ENCODE measurements around the gene WDFY2.

The WDFY2 gene

DNA sequence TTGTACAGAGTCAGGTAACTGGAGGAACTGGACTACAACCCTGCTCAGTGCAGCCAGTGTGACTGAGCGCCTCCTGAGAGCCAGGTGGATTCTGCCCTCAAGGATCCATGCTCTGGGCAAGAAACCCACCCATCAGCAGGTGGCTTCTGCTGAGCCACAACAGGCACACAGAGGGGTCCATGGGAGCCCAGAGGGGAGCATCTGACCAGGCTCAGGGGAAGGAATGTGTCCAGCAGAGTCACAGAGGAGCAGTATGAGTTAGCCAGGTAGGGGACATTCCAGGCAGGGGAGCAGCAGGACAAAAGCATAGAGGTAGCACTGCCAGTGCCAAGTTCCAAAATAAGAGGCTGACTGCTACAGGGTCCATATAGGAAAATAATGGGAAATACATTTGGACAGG, 199.8 kb downstream of the WDFY2 start:
- DNase-seq (ENCODE audit: low read depth, low spot score), result no peak
- Histone ChIP-seq H3K9ac (ENCODE audit: insufficient read length) (no peak overlapping the region), H3K9me3 (ENCODE audit: low read depth, low read length) (no peaks in the 10 kb centered on the region), H3K36me3 (ENCODE audit: insufficient read depth, low read length) (no peaks in the 10 kb centered on the region), H3K27ac (no peak overlapping the region), H3K4me3 (no peak overlapping the region)
- TF ChIP-seq FOXP2 (optimal IDR thresholded peaks at IDR 0.05; ENCODE audit: control extremely low read depth, extremely low read length, insufficient read depth), result no peak
- TF ChIP-seq POLR2AphosphoS5 (IDR thresholded peaks at IDR 0.05; ENCODE audit: borderline replicate concordance, low read depth, low read length), result no peak
- TF ChIP-seq EZH2 (IDR thresholded peaks at IDR 0.05), result no peak

- peak overlapping the region; percentile 63 for H3K4me3 ChIP-seq
- peak; percentile 69 for DNase-seq (ENCODE audit: low read depth, low spot score)
- TF ChIP-seq POLR2AphosphoS5 (IDR thresholded peaks at IDR 0.05; ENCODE audit: borderline replicate concordance, low read depth, low read length) (peak; percentile 42; the same call in 1 of the 2 replicates), FOXP2 (optimal IDR thresholded peaks at IDR 0.05; ENCODE audit: control extremely low read depth, extremely low read length, insufficient read depth) (no peak), EZH2 (IDR thresholded peaks at IDR 0.05) (no peak)
- H3K27ac ChIP-seq, result peak overlapping the region; percentile 84; the same call in 1 of the 2 replicates
- H3K9ac ChIP-seq (ENCODE audit: insufficient read length), result no peak overlapping the region
- no peaks in the 10 kb centered on the region for H3K36me3 ChIP-seq (ENCODE audit: insufficient read depth, low read length)
- no peaks in the 10 kb centered on the region for H3K9me3 ChIP-seq (ENCODE audit: low read depth, low read length)
These were observed 201.6 kb downstream of the WDFY2 start for GRCh38 chr13:51785712-51786424.

DNA sequence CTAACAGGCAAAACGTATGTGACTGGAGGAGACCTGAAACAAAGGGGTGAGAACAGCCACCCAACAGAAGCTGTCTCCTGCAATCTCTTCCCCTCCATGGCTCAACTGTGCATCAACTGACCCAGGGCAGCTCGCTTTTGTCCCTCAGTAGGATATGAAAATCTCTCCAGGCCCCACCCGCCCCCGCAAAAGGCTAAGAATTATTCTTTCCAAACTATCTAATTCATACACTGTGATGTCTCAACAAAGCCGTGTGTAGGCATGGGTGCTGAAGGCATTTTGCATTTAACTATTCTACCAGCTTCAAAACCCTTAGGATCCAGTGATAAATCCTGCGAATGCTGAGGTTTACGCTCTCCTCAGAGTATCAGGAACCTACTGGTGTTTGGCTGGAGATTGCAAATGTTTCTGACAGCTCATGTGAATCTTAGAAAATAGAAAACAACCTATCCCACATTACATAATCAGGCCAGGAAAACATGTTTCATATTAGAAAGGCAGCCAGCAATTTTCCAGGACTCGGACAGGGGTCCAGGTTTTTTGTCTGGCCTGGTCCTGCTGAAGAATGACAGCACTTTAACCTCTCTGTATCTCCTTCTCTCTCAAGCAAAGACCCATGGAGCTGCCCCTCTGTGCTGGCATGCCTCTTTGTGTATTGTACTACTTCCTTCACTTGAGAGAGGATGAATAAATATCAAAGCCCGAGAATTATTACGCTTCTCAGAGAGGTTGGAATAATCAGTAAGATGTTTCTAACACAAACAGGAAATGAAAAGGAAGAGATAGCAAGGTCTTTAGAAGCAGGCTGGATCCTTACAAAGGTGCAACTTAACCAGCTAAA, 202.4 kb downstream of the WDFY2 start:
- no peak; the same call in 1 of the 2 replicates for TF ChIP-seq POLR2AphosphoS5 (IDR thresholded peaks at IDR 0.05; ENCODE audit: borderline replicate concordance, low read depth, low read length)
- no peak for TF ChIP-seq FOXP2 (optimal IDR thresholded peaks at IDR 0.05; ENCODE audit: control extremely low read depth, extremely low read length, insufficient read depth)
- no peak for TF ChIP-seq EZH2 (IDR thresholded peaks at IDR 0.05)
- Histone ChIP-seq H3K4me3 (peak overlapping the region; percentile 63), H3K9me3 (ENCODE audit: low read depth, low read length) (no peaks in the 10 kb centered on the region), H3K9ac (ENCODE audit: insufficient read length) (peak overlapping the region; percentile 47), H3K36me3 (ENCODE audit: insufficient read depth, low read length) (no peaks in the 10 kb centered on the region), H3K27ac (peak overlapping the region; percentile 84)
- DNase-seq (ENCODE audit: low read depth, low spot score), result no peak

- Histone ChIP-seq H3K4me3 (no peak overlapping the region), H3K9me3 (ENCODE audit: low read depth, low read length) (no peaks in the 10 kb centered on the region), H3K27ac (no peak overlapping the region), H3K36me3 (ENCODE audit: insufficient read depth, low read length) (no peaks in the 10 kb centered on the region), H3K9ac (ENCODE audit: insufficient read length) (no peak overlapping the region)
- TF ChIP-seq POLR2AphosphoS5 (IDR thresholded peaks at IDR 0.05; ENCODE audit: borderline replicate concordance, low read depth, low read length), result no peak
- no peak for TF ChIP-seq EZH2 (IDR thresholded peaks at IDR 0.05)
- no peak for TF ChIP-seq FOXP2 (optimal IDR thresholded peaks at IDR 0.05; ENCODE audit: control extremely low read depth, extremely low read length, insufficient read depth)
- DNase-seq (ENCODE audit: low read depth, low spot score), result no peak
These were observed 209.5 kb downstream of the WDFY2 start for GRCh38 chr13:51793570-51794271.

GRCh38 chr13:51794964-51795363, 210.7 kb downstream of the WDFY2 start:
- Histone ChIP-seq H3K4me3 (no peak overlapping the region), H3K27ac (no peak overlapping the region), H3K9ac (ENCODE audit: insufficient read length) (no peak overlapping the region), H3K36me3 (ENCODE audit: insufficient read depth, low read length) (no peaks in the 10 kb centered on the region), H3K9me3 (ENCODE audit: low read depth, low read length) (no peaks in the 10 kb centered on the region)
- DNase-seq (ENCODE audit: low read depth, low spot score), result no peak
- TF ChIP-seq EZH2 (IDR thresholded peaks at IDR 0.05) (no peak), POLR2AphosphoS5 (IDR thresholded peaks at IDR 0.05; ENCODE audit: borderline replicate concordance, low read depth, low read length) (no peak), FOXP2 (optimal IDR thresholded peaks at IDR 0.05; ENCODE audit: control extremely low read depth, extremely low read length, insufficient read depth) (no peak)

DNA sequence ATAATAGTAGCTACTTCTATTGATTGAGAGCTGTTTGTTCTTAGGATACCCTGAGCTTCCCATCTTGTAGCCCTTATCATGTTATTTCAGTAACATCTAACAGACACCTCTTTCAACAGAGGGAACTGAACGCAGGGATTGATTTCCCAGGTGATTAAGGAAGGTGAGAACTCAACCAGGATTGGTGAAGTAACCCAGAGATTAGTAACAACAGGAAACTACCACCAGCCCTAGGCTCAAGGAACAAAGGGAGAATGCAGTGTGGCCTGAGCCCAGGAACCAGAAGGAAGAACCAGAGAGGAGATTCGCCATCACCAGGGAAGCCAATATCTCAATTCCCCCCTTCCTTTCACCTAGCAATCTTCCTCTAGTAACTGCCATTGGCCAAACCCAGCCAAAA, 211.2 kb downstream of the WDFY2 start:
- no peak overlapping the region for H3K9ac ChIP-seq (ENCODE audit: insufficient read length)
- no peak for TF ChIP-seq EZH2 (IDR thresholded peaks at IDR 0.05)
- TF ChIP-seq FOXP2 (optimal IDR thresholded peaks at IDR 0.05; ENCODE audit: control extremely low read depth, extremely low read length, insufficient read depth), result no peak
- no peak for TF ChIP-seq POLR2AphosphoS5 (IDR thresholded peaks at IDR 0.05; ENCODE audit: borderline replicate concordance, low read depth, low read length)
- H3K27ac ChIP-seq, result no peak overlapping the region
- H3K9me3 ChIP-seq (ENCODE audit: low read depth, low read length), result no peaks in the 10 kb centered on the region
- DNase-seq (ENCODE audit: low read depth, low spot score), result no peak
- H3K4me3 ChIP-seq, result no peak overlapping the region
- H3K36me3 ChIP-seq (ENCODE audit: insufficient read depth, low read length), result no peaks in the 10 kb centered on the region

DNA sequence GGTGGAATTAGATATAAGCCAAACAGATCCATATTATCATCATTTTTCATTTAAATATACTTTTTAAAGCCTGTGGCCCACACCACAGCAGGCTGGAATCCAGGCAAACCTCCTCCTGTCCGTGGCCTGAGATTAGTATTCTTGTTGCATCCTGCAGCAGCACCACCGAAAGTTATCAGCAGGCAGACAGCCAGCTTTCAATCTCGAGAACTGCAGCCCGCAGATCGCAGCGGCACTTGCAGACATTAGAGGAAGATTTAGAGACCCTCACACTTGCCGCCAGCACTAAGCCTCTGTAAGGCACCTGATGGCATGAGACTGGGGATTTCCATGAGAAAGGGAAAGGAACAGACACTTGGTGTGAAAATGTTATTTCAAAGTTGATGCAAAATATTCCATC, 212.3 kb downstream of the WDFY2 start:
- no peak for DNase-seq (ENCODE audit: low read depth, low spot score)
- Histone ChIP-seq H3K36me3 (ENCODE audit: insufficient read depth, low read length) (no peaks in the 10 kb centered on the region), H3K4me3 (no peak overlapping the region), H3K9ac (ENCODE audit: insufficient read length) (no peak overlapping the region), H3K9me3 (ENCODE audit: low read depth, low read length) (no peaks in the 10 kb centered on the region), H3K27ac (no peak overlapping the region)
- TF ChIP-seq FOXP2 (optimal IDR thresholded peaks at IDR 0.05; ENCODE audit: control extremely low read depth, extremely low read length, insufficient read depth), result no peak
- TF ChIP-seq POLR2AphosphoS5 (IDR thresholded peaks at IDR 0.05; ENCODE audit: borderline replicate concordance, low read depth, low read length), result no peak
- no peak for TF ChIP-seq EZH2 (IDR thresholded peaks at IDR 0.05)
